ACC112 (cell line): ENCODE data around the gene ELOF1.

Experiments
- H2AFZ ChIP-seq: fragments of 200-600 bp; sonication (generic); one replicate; pipeline ENCODE4 v1.6.0; 2017; ENCODE audit warnings: antibody characterized with exemption, low read length; ENCODE audit not compliant: unreplicated experiment
- H3K27ac ChIP-seq: fragments of 200-600 bp; sonication (generic); 2 replicates; pipeline ENCODE4 v1.5.1; 2014; ENCODE audit warnings: low read depth, mild to moderate bottlenecking, antibody characterized with exemption, low read length, moderate library complexity
- H3K27me3 ChIP-seq: fragments of 200-600 bp; sonication (generic); 2 replicates; pipeline ENCODE4 v1.6.1; 2014; ENCODE audit warnings: mild to moderate bottlenecking, antibody characterized with exemption, low read length, moderate library complexity, mixed read lengths; ENCODE audit not compliant: insufficient read depth
- H3K36me3 ChIP-seq: fragments of 200-600 bp; sonication (generic); 2 replicates; pipeline ENCODE4 v1.6.1; 2016; ENCODE audit warnings: mild to moderate bottlenecking, antibody characterized with exemption, low read length, moderate library complexity, mixed read lengths; ENCODE audit not compliant: insufficient read depth
- H3K4me1 ChIP-seq: fragments of 200-600 bp; sonication (generic); one replicate; pipeline ENCODE4 v1.6.1; 2016; ENCODE audit warnings: low read length, mixed read lengths; ENCODE audit not compliant: insufficient read depth, unreplicated experiment, control insufficient read depth
- H3K4me3 ChIP-seq: fragments of 200-600 bp; sonication (generic); 2 replicates; pipeline ENCODE4 v1.5.1; 2014; ENCODE audit warnings: mild to moderate bottlenecking, low read depth, low read length
- H3K79me2 ChIP-seq: fragments of 200-600 bp; sonication (generic); one replicate; pipeline ENCODE4 v1.6.0; 2016; ENCODE audit warnings: low read length; ENCODE audit not compliant: control insufficient read depth, unreplicated experiment, insufficient read depth

ELOF1 gene

GRCh38 chr19:11505504-11506100, 53.4 kb downstream of the ELOF1 start, which contains the start of gene ZNF653:
Gene ZNF653 (minus strand): TSS chr19:11505839. CDS start chr19:11505786, 53 bp downstream.
- H3K4me1 ChIP-seq = no peaks in the 10 kb centered on the region
- H3K27me3 ChIP-seq = no peaks in the 10 kb centered on the region
- peak within 1 kb of the TSS; percentile 92 for H3K4me3 ChIP-seq
- peaks cover 3% of the 10 kb centered on the region for H3K79me2 ChIP-seq
- peak within 1 kb of the TSS; percentile 95 for H2AFZ ChIP-seq
- H3K36me3 ChIP-seq = no peaks in the 10 kb centered on the region
- H3K27ac ChIP-seq = peak within 1 kb of the TSS; percentile 86

GRCh38 chr19:11505032-11505503, 54.0 kb downstream of the ELOF1 start:
- no peaks in the 10 kb centered on the region for H3K27me3 ChIP-seq
- no peaks in the 10 kb centered on the region for H3K36me3 ChIP-seq
- peak overlapping the region; percentile 92 for H3K4me3 ChIP-seq
- no peaks in the 10 kb centered on the region for H3K4me1 ChIP-seq
- H3K27ac ChIP-seq = peak overlapping the region; percentile 86
- H3K79me2 ChIP-seq = peaks cover 3% of the 10 kb centered on the region
- H2AFZ ChIP-seq = peak overlapping the region; percentile 94

GRCh38 chr19:11504502-11505031, 54.5 kb downstream of the ELOF1 start:
- Histone ChIP-seq H2AFZ (no peak overlapping the region), H3K27ac (0 out of 2 replicates have a peak overlapping the region, but pooled peaks have one; percentile 19), H3K4me1 (no peaks in the 10 kb centered on the region), H3K79me2 (peaks cover 3% of the 10 kb centered on the region), H3K4me3 (peak overlapping the region; percentile 92), H3K27me3 (no peaks in the 10 kb centered on the region), H3K36me3 (no peaks in the 10 kb centered on the region)
